Neuronal stem cell (in vitro differentiated cells): ENCODE data around the gene NTRK3.
A peak's percentile ranks its signal among the peaks of the same experiment; 100 is the strongest.

Experiments
- DNase-seq: peaks from one replicate; pipeline ENCODE4 v3.0.0-alpha.2; 2013; ENCODE audit warnings: low spot score
- H2AFZ ChIP-seq: one replicate; pipeline ENCODE4 v1.6.1; 2013; ENCODE audit warnings: mild to moderate bottlenecking, low read length, inconsistent platforms
- H2AK5ac ChIP-seq: 2 replicates; pipeline ENCODE4 v1.6.1; 2013; ENCODE audit warnings: low read depth, mild to moderate bottlenecking, inconsistent platforms, low read length, moderate library complexity, mixed read lengths
- H2BK120ac ChIP-seq: 2 replicates; pipeline ENCODE4 v1.6.1; 2013; ENCODE audit warnings: low read depth, mild to moderate bottlenecking, inconsistent platforms, low read length, moderate library complexity, mixed read lengths
- H2BK12ac ChIP-seq: one replicate; pipeline ENCODE4 v1.6.1; 2013; ENCODE audit warnings: low read length, inconsistent platforms
- H2BK15ac ChIP-seq: 2 replicates; pipeline ENCODE4 v1.6.1; 2013; ENCODE audit warnings: mild to moderate bottlenecking, low read length, inconsistent platforms, mixed read lengths
- H2BK5ac ChIP-seq: one replicate; pipeline ENCODE4 v1.6.1; 2013; ENCODE audit warnings: inconsistent platforms, mild to moderate bottlenecking, low read length, moderate library complexity
- H3K14ac ChIP-seq: one replicate; pipeline ENCODE4 v1.6.1; 2013; ENCODE audit warnings: low read length, inconsistent platforms
- H3K18ac ChIP-seq: 2 replicates; pipeline ENCODE4 v1.6.1; 2013; ENCODE audit warnings: low read length, inconsistent platforms
- H3K23ac ChIP-seq: 2 replicates; pipeline ENCODE4 v1.6.1; 2013; ENCODE audit warnings: low read depth, mild to moderate bottlenecking, mixed read lengths, low read length, inconsistent platforms; ENCODE audit not compliant: poor library complexity
- H3K27ac ChIP-seq: replicated peaks from 3 replicates; pipeline ENCODE4 v1.5.1; 2013; ENCODE audit warnings: low read length, inconsistent platforms
- H3K27me3 ChIP-seq, 3 experiments: 2 replicates each; pipeline ENCODE4 v1.6.1; 2013; ENCODE audit warnings: low read length in 3 of 3, mild to moderate bottlenecking in 2 of 3, inconsistent platforms in 1 of 3, low read depth in 1 of 3, mixed read lengths in 1 of 3, moderate library complexity in 1 of 3; ENCODE audit not compliant: control insufficient read depth in 3 of 3, insufficient read depth in 3 of 3
- H3K36me3 ChIP-seq, 2 donors: replicated peaks in 1 of 2; 2 replicates each; pipeline ENCODE4 v1.6.1; 2013; ENCODE audit warnings: low read length in 2 of 2; ENCODE audit not compliant: control insufficient read depth in 2 of 2, insufficient read depth in 2 of 2
- H3K4ac ChIP-seq: 2 replicates; pipeline ENCODE4 v1.6.1; 2013; ENCODE audit warnings: inconsistent platforms, mild to moderate bottlenecking, low read length, moderate library complexity
- H3K4me1 ChIP-seq, 2 donors: 1 replicate in 1 of 2; 2 replicates in 1 of 2; pipeline ENCODE4 v1.6.1; 2013; ENCODE audit warnings: low read length in 2 of 2, low read depth in 1 of 2; ENCODE audit not compliant: control insufficient read depth in 2 of 2, insufficient read depth in 1 of 2
- H3K4me2 ChIP-seq: one replicate; pipeline ENCODE4 v1.6.1; 2013; ENCODE audit warnings: mild to moderate bottlenecking, low read length, inconsistent platforms; ENCODE audit not compliant: insufficient read depth, poor library complexity, severe bottlenecking
- H3K4me3 ChIP-seq, 2 donors: 2 replicates each; pipeline ENCODE4 v1.5.1; 2013; ENCODE audit warnings: low read length in 2 of 2, mild to moderate bottlenecking in 2 of 2, inconsistent platforms in 1 of 2, moderate library complexity in 1 of 2
- H3K79me1 ChIP-seq: one replicate; pipeline ENCODE4 v1.6.1; 2013; ENCODE audit warnings: low read depth, mild to moderate bottlenecking, inconsistent platforms, low read length, moderate library complexity
- H3K9ac ChIP-seq: one replicate; pipeline ENCODE4 v1.6.1; 2013; ENCODE audit warnings: mild to moderate bottlenecking, low read depth, low read length, inconsistent platforms; ENCODE audit not compliant: poor library complexity
- H3K9me3 ChIP-seq, 2 donors: replicated peaks in 1 of 2; 2 replicates each; pipeline versions ENCODE3 to v1.6.1; 2013; ENCODE audit warnings: low read length in 2 of 2, mild to moderate bottlenecking in 2 of 2, inconsistent platforms in 1 of 2, low read depth in 1 of 2, mixed read lengths in 1 of 2, moderate library complexity in 1 of 2; ENCODE audit not compliant: control insufficient read depth in 2 of 2, insufficient read depth in 1 of 2
- H4K8ac ChIP-seq: one replicate; pipeline ENCODE4 v1.6.1; 2013; ENCODE audit warnings: low read depth, mild to moderate bottlenecking, inconsistent platforms, low read length, moderate library complexity
- H4K91ac ChIP-seq: one replicate; pipeline ENCODE4 v1.6.1; 2013; ENCODE audit warnings: low read length, low read depth, mild to moderate bottlenecking, inconsistent platforms; ENCODE audit not compliant: poor library complexity
- WGBS, 2 donors: extraction: QIAGEN DNeasy Blood & Tissue Kit; methylation state at CpG; one replicate each; pipeline ENCODE4 v1.1.7; 2013; ENCODE audit warnings: missing lambda C conversion rate in 2 of 2, mixed read lengths in 1 of 2; ENCODE audit not compliant: insufficient read length in 2 of 2, insufficient replicate concordance in 1 of 2; ENCODE audit errors: extremely low coverage in 2 of 2; 5-methylcytosine and 5-hydroxymethylcytosine counted together

The NTRK3 gene

DNA sequence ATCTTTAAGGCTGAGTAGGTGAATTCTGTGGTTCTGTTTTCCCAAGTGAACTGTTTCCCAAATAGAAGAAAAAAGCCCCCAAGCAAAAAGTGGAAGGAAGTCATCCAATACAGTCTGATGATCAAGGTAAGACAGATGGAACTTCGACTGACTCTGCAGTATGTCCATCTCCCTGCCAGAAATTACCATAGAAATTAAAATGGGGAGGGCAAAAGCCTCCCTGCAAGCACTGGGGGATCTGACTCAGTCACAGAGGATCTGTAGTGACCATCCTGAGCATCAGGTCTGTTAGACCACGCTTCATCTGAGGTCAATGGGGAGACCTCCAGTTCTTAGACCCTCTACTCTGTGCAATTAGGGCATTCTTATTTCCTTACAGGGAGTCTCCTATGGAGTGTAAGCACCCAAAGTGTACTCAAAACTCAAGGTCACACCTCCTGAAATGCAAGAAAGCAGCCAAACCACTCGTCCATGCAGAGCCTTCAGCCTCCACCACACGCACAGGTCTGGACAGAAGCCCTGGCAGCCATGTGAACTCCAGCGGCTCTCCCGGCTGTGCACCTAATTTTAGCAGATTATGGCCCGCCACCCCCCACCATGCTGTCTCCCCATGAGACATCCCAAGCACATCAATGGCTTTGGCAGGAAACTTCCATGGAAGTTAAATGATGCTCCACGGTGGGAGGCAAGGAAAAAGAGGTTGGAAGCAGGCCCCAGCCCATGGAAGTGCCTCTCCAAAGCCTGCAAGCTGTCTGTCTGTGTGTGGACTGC is 348.7 kb downstream of the NTRK3 start:
- H4K91ac ChIP-seq = no peak overlapping the region
- H2BK5ac ChIP-seq = no peak overlapping the region
- no peaks in the 10 kb centered on the region for H3K79me1 ChIP-seq
- H3K9me3 ChIP-seq = no peaks in the 10 kb centered on the region
- no peak overlapping the region for H2BK15ac ChIP-seq
- no peak for DNase-seq
- H3K27me3 ChIP-seq = peaks cover 0 to 2% (median 0%) of the 10 kb centered on the region in 3 experiments
- no CpG with 5 or more reads among the region's 8 CpGs for WGBS, 2 donors
- H3K4me3 ChIP-seq = no peak overlapping the region
- H3K4me1 ChIP-seq = peaks cover 0 to 2% of the 10 kb centered on the region in 2 donors
- no peak overlapping the region for H2BK120ac ChIP-seq
- no peak overlapping the region for H3K4ac ChIP-seq
- H3K9ac ChIP-seq = no peak overlapping the region
- H3K36me3 ChIP-seq = no peaks in the 10 kb centered on the region
- no peak overlapping the region for H3K27ac ChIP-seq
- peak overlapping the region; percentile 57 for H3K14ac ChIP-seq
- no peak overlapping the region for H3K18ac ChIP-seq
- H2AK5ac ChIP-seq = no peak overlapping the region
- H3K23ac ChIP-seq = no peak overlapping the region
- no peak overlapping the region for H2AFZ ChIP-seq
- H2BK12ac ChIP-seq = no peak overlapping the region
- H4K8ac ChIP-seq = no peak overlapping the region
- no peak overlapping the region for H3K4me2 ChIP-seq

DNA sequence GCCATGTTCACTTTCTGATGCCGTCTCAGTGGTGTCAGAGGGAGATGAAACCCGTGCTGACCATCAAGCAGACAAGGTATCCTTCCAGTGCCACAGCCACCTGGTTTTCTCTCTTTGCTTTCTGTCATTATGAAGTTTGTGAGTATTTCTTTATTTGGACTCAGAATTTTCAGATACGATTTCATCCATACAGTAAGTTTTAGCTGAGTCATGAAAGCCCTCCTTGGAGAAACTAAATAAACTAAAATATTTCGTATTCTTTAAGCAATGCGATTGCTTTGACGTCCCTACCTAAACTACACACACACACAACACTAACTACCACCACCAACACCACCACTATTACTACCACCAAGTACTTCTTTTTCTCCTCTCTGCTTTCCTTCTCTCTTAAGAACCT is 350.1 kb downstream of the NTRK3 start:
- no peak overlapping the region for H2AK5ac ChIP-seq
- no peak overlapping the region for H3K4me2 ChIP-seq
- no peaks in the 10 kb centered on the region for H3K79me1 ChIP-seq
- H3K27me3 ChIP-seq = peaks cover 0 to 4% (median 0%) of the 10 kb centered on the region in 3 experiments
- H3K4ac ChIP-seq = no peak overlapping the region
- no peak overlapping the region for H3K14ac ChIP-seq
- no peak overlapping the region for H3K18ac ChIP-seq
- no peak overlapping the region for H3K4me3 ChIP-seq
- H2AFZ ChIP-seq = no peak overlapping the region
- no peak for DNase-seq
- H3K9me3 ChIP-seq = no peaks in the 10 kb centered on the region
- H2BK120ac ChIP-seq = no peak overlapping the region
- H4K91ac ChIP-seq = no peak overlapping the region
- H3K27ac ChIP-seq = no peak overlapping the region
- H2BK12ac ChIP-seq = no peak overlapping the region
- H3K9ac ChIP-seq = no peak overlapping the region
- no peak overlapping the region for H3K23ac ChIP-seq
- peaks cover 0 to 2% of the 10 kb centered on the region in 2 donors for H3K4me1 ChIP-seq
- H2BK5ac ChIP-seq = no peak overlapping the region
- no peak overlapping the region for H4K8ac ChIP-seq
- H2BK15ac ChIP-seq = no peak overlapping the region
- H3K36me3 ChIP-seq = no peaks in the 10 kb centered on the region
- 100% methylated on average over 1 of the region's 6 CpGs; no CpG with 5 or more reads in 1 of the 2 donors for WGBS, 2 donors

DNA sequence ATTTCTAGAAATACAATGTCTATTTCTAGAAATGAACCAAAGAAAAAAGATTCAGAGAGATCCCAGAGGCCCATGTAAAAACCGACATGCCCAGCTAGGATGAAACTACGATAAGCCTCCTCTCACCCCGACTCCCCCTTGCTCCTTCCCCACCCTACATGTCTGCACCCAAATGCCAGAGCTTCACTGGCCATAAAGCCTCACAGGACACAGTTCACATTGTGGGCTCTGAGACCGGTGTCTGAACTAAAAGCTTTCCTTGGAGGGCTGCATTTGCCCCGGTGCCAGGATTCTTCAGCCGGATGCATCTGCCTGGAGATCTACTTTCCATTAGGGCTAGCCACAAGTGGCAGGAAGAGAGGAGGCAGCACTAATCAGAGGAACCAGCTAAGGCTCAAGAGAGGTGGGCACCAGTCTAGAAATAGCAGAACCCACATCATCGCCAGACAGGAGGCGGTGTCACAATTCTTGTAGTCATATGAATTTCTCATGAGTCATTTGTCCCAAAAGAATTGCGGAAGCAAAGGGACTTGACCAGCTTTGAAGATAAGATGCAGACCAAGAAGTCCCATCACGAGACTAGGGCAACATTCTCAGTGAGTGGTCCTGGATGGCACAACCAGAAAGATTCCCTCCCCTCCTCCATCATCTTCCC is 353.6 kb downstream of the NTRK3 start:
- no peak for DNase-seq
- no CpG with 5 or more reads among the region's 10 CpGs for WGBS, 2 donors
- H3K27me3 ChIP-seq = peaks cover 0 to 4% (median 0%) of the 10 kb centered on the region in 3 experiments
- H3K36me3 ChIP-seq = no peaks in the 10 kb centered on the region
- no peak overlapping the region for H2BK5ac ChIP-seq
- no peak overlapping the region for H3K27ac ChIP-seq
- H3K4me3 ChIP-seq = no peak overlapping the region
- H3K23ac ChIP-seq = no peak overlapping the region
- H4K91ac ChIP-seq = no peak overlapping the region
- H3K4ac ChIP-seq = no peak overlapping the region
- no peak overlapping the region for H2BK12ac ChIP-seq
- no peak overlapping the region for H3K4me2 ChIP-seq
- no peaks in the 10 kb centered on the region for H3K9me3 ChIP-seq
- H2AK5ac ChIP-seq = no peak overlapping the region
- H3K4me1 ChIP-seq = peaks cover 0 to 2% of the 10 kb centered on the region in 2 donors
- H3K9ac ChIP-seq = no peak overlapping the region
- H2AFZ ChIP-seq = no peak overlapping the region
- no peak overlapping the region for H2BK120ac ChIP-seq
- H3K79me1 ChIP-seq = no peaks in the 10 kb centered on the region
- no peak overlapping the region for H3K14ac ChIP-seq
- H3K18ac ChIP-seq = no peak overlapping the region
- no peak overlapping the region for H2BK15ac ChIP-seq
- H4K8ac ChIP-seq = no peak overlapping the region

DNA sequence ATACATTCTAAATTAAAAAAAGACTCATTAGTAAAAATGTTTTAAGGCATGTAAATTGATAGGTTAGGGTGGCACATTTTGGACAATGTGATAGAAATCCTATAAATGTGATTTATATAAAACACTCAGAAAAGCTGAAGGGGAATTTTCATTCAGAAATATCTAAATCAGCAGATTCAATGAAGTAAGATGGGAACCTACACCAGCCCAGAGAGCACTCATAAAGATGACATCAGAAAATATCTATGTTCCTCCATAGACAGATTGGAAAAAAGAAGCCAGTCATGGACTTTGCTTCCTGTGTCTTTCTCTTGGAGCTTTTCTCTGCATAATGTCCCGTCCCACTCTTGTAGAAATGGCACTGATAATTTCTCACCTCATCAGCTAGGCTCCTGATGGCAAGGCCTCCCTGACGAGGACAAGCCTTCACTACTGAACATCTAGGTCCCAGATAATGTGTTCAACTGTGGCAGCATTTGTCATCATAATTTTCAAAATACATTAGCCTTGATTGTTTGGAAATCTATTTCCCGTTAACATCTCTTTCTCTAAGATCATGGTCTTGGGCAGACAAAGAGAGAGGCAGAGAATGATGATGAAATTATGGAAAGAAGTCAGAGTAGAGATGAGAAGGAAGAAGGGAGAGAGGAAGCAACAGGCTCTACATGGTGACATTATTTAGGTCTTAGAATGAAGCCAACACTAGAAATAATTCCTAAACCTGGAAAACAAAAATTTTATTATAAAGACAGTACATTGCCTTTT is 354.4 kb downstream of the NTRK3 start:
- DNase-seq = no peak
- Histone ChIP-seq H2AFZ (no peak overlapping the region), H4K91ac (no peak overlapping the region), H3K4me1 (peaks cover 0 to 2% of the 10 kb centered on the region in 2 donors), H3K36me3 (no peaks in the 10 kb centered on the region), H2AK5ac (no peak overlapping the region), H3K79me1 (no peaks in the 10 kb centered on the region), H3K9me3 (no peaks in the 10 kb centered on the region), H3K4me3 (no peak overlapping the region), H3K23ac (no peak overlapping the region), H4K8ac (no peak overlapping the region), H3K4me2 (no peak overlapping the region), H2BK15ac (no peak overlapping the region), H3K14ac (no peak overlapping the region), H3K27ac (no peak overlapping the region), H2BK12ac (no peak overlapping the region), H3K9ac (no peak overlapping the region), H2BK120ac (no peak overlapping the region), H2BK5ac (no peak overlapping the region), H3K27me3 (peaks cover 0 to 4% (median 0%) of the 10 kb centered on the region in 3 experiments), H3K18ac (no peak overlapping the region), H3K4ac (no peak overlapping the region)
- WGBS, 2 donors = no CpG with 5 or more reads among the region's 3 CpGs
